Mesenchymal stem cell (in vitro differentiated cells and primary cell): Measurements from ENCODE around the gene TGFBR2.

Experiments
- DNase-seq: peaks from one replicate; pipeline ENCODE4 v3.0.0-alpha.2; 2013
- H2AFZ ChIP-seq: one replicate; pipeline ENCODE4 v1.6.1; 2013; ENCODE audit warnings: low read depth, mild to moderate bottlenecking, control low read depth, inconsistent platforms, low read length, moderate library complexity
- H2AK5ac ChIP-seq: 2 replicates; pipeline ENCODE4 v1.6.1; 2013; ENCODE audit warnings: low read length, moderate library complexity, mild to moderate bottlenecking, inconsistent platforms; ENCODE audit not compliant: severe bottlenecking
- H2BK120ac ChIP-seq: one replicate; pipeline ENCODE4 v1.6.1; 2013; ENCODE audit warnings: low read depth, mild to moderate bottlenecking, inconsistent platforms, low read length, moderate library complexity
- H2BK12ac ChIP-seq, 2 experiments: one replicate each; pipeline ENCODE4 v1.6.1; 2013; ENCODE audit warnings: inconsistent platforms in 2 of 2, low read length in 2 of 2, mild to moderate bottlenecking in 2 of 2, moderate library complexity in 2 of 2, control low read depth in 1 of 2
- H2BK15ac ChIP-seq: one replicate; pipeline ENCODE4 v1.6.1; 2013; ENCODE audit warnings: mild to moderate bottlenecking, low read depth, inconsistent platforms; ENCODE audit not compliant: poor library complexity, severe bottlenecking
- H2BK5ac ChIP-seq: 2 replicates; pipeline ENCODE4 v1.6.1; 2013; ENCODE audit warnings: low read depth, mild to moderate bottlenecking, low read length, control low read depth, inconsistent platforms; ENCODE audit not compliant: poor library complexity, severe bottlenecking
- H3K14ac ChIP-seq, 2 experiments: one replicate each; pipeline ENCODE4 v1.6.1; 2013; ENCODE audit warnings: inconsistent platforms in 2 of 2, low read length in 2 of 2, control low read depth in 1 of 2, mild to moderate bottlenecking in 1 of 2, moderate library complexity in 1 of 2
- H3K18ac ChIP-seq, 2 experiments: one replicate each; pipeline ENCODE4 v1.6.1; 2013; ENCODE audit warnings: inconsistent platforms in 2 of 2, low read length in 2 of 2, control low read depth in 1 of 2, low read depth in 1 of 2, mild to moderate bottlenecking in 1 of 2
- H3K23ac ChIP-seq, 2 experiments: one replicate each; pipeline ENCODE4 v1.6.1; 2013; ENCODE audit warnings: inconsistent platforms in 2 of 2, low read length in 2 of 2, mild to moderate bottlenecking in 2 of 2, moderate library complexity in 2 of 2, control low read depth in 1 of 2
- H3K27ac ChIP-seq: 2 replicates; pipeline ENCODE4 v1.5.1; 2013; ENCODE audit warnings: mild to moderate bottlenecking, moderate library complexity, low read length, control low read depth, inconsistent platforms; ENCODE audit not compliant: poor library complexity, severe bottlenecking
- H3K27me3 ChIP-seq, 2 experiments: 2 replicates each; pipeline versions ENCODE4 v1.6.1 to v1.7.0; 2013; ENCODE audit warnings: low read length in 2 of 2, mild to moderate bottlenecking in 2 of 2, moderate library complexity in 2 of 2, control low read depth in 1 of 2, inconsistent platforms in 1 of 2; ENCODE audit not compliant: control insufficient read depth in 1 of 2, insufficient read depth in 1 of 2
- H3K36me3 ChIP-seq, 2 experiments: 2 replicates each; pipeline versions ENCODE4 v1.6.1 to v1.7.0; 2013; ENCODE audit warnings: low read length in 2 of 2, control low read depth in 1 of 2, inconsistent platforms in 1 of 2, low read depth in 1 of 2, mild to moderate bottlenecking in 1 of 2; ENCODE audit not compliant: insufficient read depth in 2 of 2, control insufficient read depth in 1 of 2
- H3K4ac ChIP-seq, 2 experiments: one replicate each; pipeline ENCODE4 v1.6.1; 2013; ENCODE audit warnings: inconsistent platforms in 2 of 2, low read length in 2 of 2, mild to moderate bottlenecking in 2 of 2, moderate library complexity in 2 of 2, control low read depth in 1 of 2, low read depth in 1 of 2
- H3K4me1 ChIP-seq: 2 replicates; pipeline ENCODE4 v1.6.1; 2013; ENCODE audit warnings: low read depth, low read length, control low read depth; ENCODE audit not compliant: control insufficient read depth, insufficient read depth
- H3K4me2 ChIP-seq: 2 replicates; pipeline ENCODE4 v1.6.1; 2013; ENCODE audit warnings: low read length, mild to moderate bottlenecking, inconsistent platforms; ENCODE audit not compliant: poor library complexity, severe bottlenecking
- H3K4me3 ChIP-seq, 2 experiments: 2 replicates each; pipeline versions ENCODE4 v1.5.1 to v1.7.0; 2013; ENCODE audit warnings: low read length in 2 of 2, mild to moderate bottlenecking in 2 of 2, control low read depth in 1 of 2, low read depth in 1 of 2; ENCODE audit not compliant: insufficient read depth in 1 of 2
- H3K79me1 ChIP-seq: replicated peaks from 2 replicates; pipeline ENCODE4 v1.6.1; 2013; ENCODE audit warnings: mild to moderate bottlenecking, control low read depth, low read length, inconsistent platforms; ENCODE audit not compliant: poor library complexity, severe bottlenecking
- H3K9ac ChIP-seq: 2 replicates; pipeline ENCODE4 v1.7.0; 2013; ENCODE audit warnings: mild to moderate bottlenecking, low read length, moderate library complexity
- H3K9me3 ChIP-seq: 2 replicates; pipeline ENCODE4 v1.7.0; 2013; ENCODE audit warnings: mild to moderate bottlenecking, low read length; ENCODE audit not compliant: control insufficient read depth
- H4K8ac ChIP-seq: one replicate; pipeline ENCODE4 v1.6.1; 2013; ENCODE audit warnings: inconsistent platforms, mild to moderate bottlenecking, low read length, moderate library complexity
- H4K91ac ChIP-seq: one replicate; pipeline ENCODE4 v1.6.1; 2013; ENCODE audit warnings: mild to moderate bottlenecking, low read length, inconsistent platforms
- WGBS: methylation state at CpG from one replicate; pipeline ENCODE4 v1.1.7; 2013; ENCODE audit warnings: mixed read lengths; 5-methylcytosine and 5-hydroxymethylcytosine counted together

TGFBR2 gene

GRCh38 chr3:30637310-30638219 is 31.2 kb downstream of the TGFBR2 start:
- H3K4me1 ChIP-seq, result peaks cover 2% of the 10 kb centered on the region

DNA sequence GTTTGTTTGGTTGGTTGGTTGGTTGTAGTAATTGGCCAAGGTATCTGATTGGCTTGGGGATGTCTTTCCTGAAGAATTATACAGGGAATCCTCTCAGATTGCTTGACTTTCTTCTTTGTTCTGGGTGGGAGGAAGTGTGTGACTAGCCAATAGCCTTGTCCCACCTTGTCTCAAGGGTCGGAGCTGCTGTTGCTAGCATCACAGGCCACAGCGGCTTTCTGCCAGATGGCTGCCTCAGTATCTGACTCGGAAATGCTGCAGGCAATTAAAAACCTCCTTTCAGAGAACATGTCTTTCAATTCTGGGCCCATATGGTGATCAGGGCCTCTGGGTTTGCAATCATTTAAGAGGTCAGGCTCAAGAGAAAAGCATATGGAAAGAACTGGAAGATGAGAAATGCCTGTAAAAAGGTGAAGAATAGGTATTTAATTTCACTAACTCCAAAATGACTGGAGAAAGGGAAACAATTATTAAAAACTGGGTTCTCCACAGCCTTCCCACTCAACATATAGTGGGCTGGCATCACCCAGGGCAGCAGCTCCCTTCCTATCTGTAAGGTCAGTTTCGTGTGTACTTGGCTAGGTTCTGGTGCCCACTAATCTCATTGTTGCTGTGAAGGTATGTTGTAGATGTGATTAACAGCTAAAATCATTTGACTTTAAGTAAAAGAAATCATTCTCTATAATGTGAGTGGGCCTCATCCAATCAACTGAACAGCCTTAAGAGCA is 32.4 kb downstream of the TGFBR2 start:
- Histone ChIP-seq H3K27me3 (no peaks in the 10 kb centered on the region), H3K14ac (no peak overlapping the region), H3K18ac (peak overlapping the region in 1 of 2 experiments; percentile 11), H3K36me3 (peaks cover 3 to 67% of the 10 kb centered on the region in 2 experiments), H2BK12ac (no peak overlapping the region), H4K8ac (no peak overlapping the region), H2BK5ac (no peak overlapping the region), H3K4ac (no peak overlapping the region), H2AK5ac (no peak overlapping the region), H3K79me1 (peaks cover 5% of the 10 kb centered on the region), H2BK120ac (no peak overlapping the region), H4K91ac (no peak overlapping the region), H3K27ac (no peak overlapping the region), H3K4me2 (no peak overlapping the region), H3K4me1 (peaks cover 2% of the 10 kb centered on the region), H2AFZ (no peak overlapping the region), H3K23ac (no peak overlapping the region), H2BK15ac (no peak overlapping the region), H3K4me3 (no peak overlapping the region), H3K9ac (no peak overlapping the region), H3K9me3 (no peaks in the 10 kb centered on the region)
- DNase-seq, result no peak
- 99% methylated on average over 4 of the region's 4 CpGs for WGBS

More at GRCh38 chr3:30637310-30638219, 31.2 kb downstream of the TGFBR2 start:
- no peaks in the 10 kb centered on the region for H3K27me3 ChIP-seq
- H2BK5ac ChIP-seq, result no peak overlapping the region
- H3K14ac ChIP-seq, result no peak overlapping the region
- H2BK12ac ChIP-seq, result no peak overlapping the region
- H4K8ac ChIP-seq, result no peak overlapping the region
- H3K9me3 ChIP-seq, result no peaks in the 10 kb centered on the region
- H2AFZ ChIP-seq, result no peak overlapping the region
- peaks cover 4% of the 10 kb centered on the region for H3K79me1 ChIP-seq
- no peak overlapping the region for H4K91ac ChIP-seq
- no peak overlapping the region for H2BK15ac ChIP-seq
- 100% methylated on average over 6 of the region's 10 CpGs for WGBS
- no peak overlapping the region for H3K9ac ChIP-seq
- no peak overlapping the region for H3K4ac ChIP-seq
- no peak overlapping the region for H3K23ac ChIP-seq
- peak overlapping the region; percentile 49 for H2AK5ac ChIP-seq
- no peak overlapping the region for H2BK120ac ChIP-seq
- no peak for DNase-seq
- peak overlapping the region in 1 of 2 experiments; percentile 47 for H3K18ac ChIP-seq
- peaks cover 3 to 67% of the 10 kb centered on the region in 2 experiments for H3K36me3 ChIP-seq
- H3K4me3 ChIP-seq, result no peak overlapping the region
- H3K4me2 ChIP-seq, result no peak overlapping the region
- H3K27ac ChIP-seq, result no peak overlapping the region

DNA sequence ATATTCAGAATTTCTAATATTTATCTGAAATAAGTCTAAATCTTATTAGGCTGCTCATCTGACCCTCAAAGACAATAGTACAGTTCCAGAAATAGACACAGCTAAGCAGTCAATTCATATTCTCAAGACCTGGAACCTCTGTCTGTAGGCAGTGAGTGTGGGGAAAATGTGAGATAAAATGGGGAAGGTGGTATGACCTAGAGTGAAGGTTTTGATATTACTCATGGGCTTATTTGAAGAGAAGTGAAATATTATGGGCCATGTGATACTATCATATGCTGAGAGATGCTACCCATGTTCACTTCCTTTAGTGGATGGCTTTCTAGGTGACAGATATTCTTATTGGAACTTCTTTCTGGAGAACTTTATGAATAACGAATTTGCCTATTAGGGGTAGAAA is 33.5 kb downstream of the TGFBR2 start:
- H2BK120ac ChIP-seq, result no peak overlapping the region
- no peak overlapping the region for H2AFZ ChIP-seq
- no peak for DNase-seq
- H3K79me1 ChIP-seq, result peaks cover 7% of the 10 kb centered on the region
- no peak overlapping the region for H2AK5ac ChIP-seq
- H3K4me2 ChIP-seq, result no peak overlapping the region
- H2BK12ac ChIP-seq, result no peak overlapping the region
- no peak overlapping the region for H3K4ac ChIP-seq
- H3K4me1 ChIP-seq, result peaks cover 4% of the 10 kb centered on the region
- WGBS, result 100% methylated on average over 1 of the region's 1 CpG
- no peaks in the 10 kb centered on the region for H3K9me3 ChIP-seq
- no peak overlapping the region for H3K27ac ChIP-seq
- no peak overlapping the region for H3K14ac ChIP-seq
- no peak overlapping the region for H4K8ac ChIP-seq
- H3K18ac ChIP-seq, result no peak overlapping the region
- no peaks in the 10 kb centered on the region for H3K27me3 ChIP-seq
- no peak overlapping the region for H4K91ac ChIP-seq
- H2BK5ac ChIP-seq, result no peak overlapping the region
- no peak overlapping the region for H3K9ac ChIP-seq
- peaks cover 3 to 67% of the 10 kb centered on the region in 2 experiments for H3K36me3 ChIP-seq
- H3K23ac ChIP-seq, result no peak overlapping the region
- H3K4me3 ChIP-seq, result no peak overlapping the region
- H2BK15ac ChIP-seq, result no peak overlapping the region

- peaks cover 3 to 71% of the 10 kb centered on the region in 2 experiments for H3K36me3 ChIP-seq
- no peak overlapping the region for H2BK12ac ChIP-seq
- no peak overlapping the region for H3K18ac ChIP-seq
- 91% methylated on average over 4 of the region's 5 CpGs for WGBS
- no peak overlapping the region for H4K8ac ChIP-seq
- H3K4me1 ChIP-seq, result peaks cover 4% of the 10 kb centered on the region
- H2AFZ ChIP-seq, result no peak overlapping the region
- DNase-seq, result no peak
- H3K23ac ChIP-seq, result no peak overlapping the region
- H3K14ac ChIP-seq, result peak overlapping the region in 1 of 2 experiments; percentile 43
- H3K4me2 ChIP-seq, result no peak overlapping the region
- H2BK15ac ChIP-seq, result no peak overlapping the region
- no peak overlapping the region for H3K9ac ChIP-seq
- peaks cover 7% of the 10 kb centered on the region for H3K79me1 ChIP-seq
- H3K27ac ChIP-seq, result no peak overlapping the region
- H3K27me3 ChIP-seq, result no peaks in the 10 kb centered on the region
- no peak overlapping the region for H2BK5ac ChIP-seq
- no peak overlapping the region for H3K4me3 ChIP-seq
- H2BK120ac ChIP-seq, result no peak overlapping the region
- H3K9me3 ChIP-seq, result no peaks in the 10 kb centered on the region
- no peak overlapping the region for H3K4ac ChIP-seq
- H4K91ac ChIP-seq, result no peak overlapping the region
- H2AK5ac ChIP-seq, result no peak overlapping the region
Measured at GRCh38 chr3:30640851-30641250, 34.5 kb downstream of the TGFBR2 start.
